ENCODE results near the gene RRP7A.
"Not testable (repeated sequence)": the region's sequence is repeated elsewhere in the genome, so short reads cannot be mapped to it uniquely, and the experiment has no call there.

The RRP7A gene

DNA sequence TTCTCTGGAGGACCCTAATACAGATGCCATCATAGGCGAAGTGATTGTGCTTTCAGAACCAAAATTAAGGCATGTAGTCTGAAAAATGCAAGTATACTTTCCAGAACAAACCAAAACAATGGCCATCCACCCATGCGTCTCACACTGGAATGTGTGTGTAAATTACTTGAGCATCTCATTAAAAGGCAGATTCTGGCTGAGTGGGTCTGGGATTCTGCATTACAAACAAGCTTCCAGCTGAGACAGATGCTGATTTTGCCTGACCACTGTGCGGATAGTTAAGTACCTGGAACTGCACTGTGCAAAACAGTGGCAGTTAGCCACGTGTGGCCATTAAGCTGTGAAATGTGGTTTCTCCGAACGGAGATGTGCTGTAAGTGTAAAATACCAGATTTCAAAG is 26.2 kb downstream of the RRP7A start:
- DNase-seq = no peak

- DNase-seq = no peak
These were observed 27.3 kb downstream of the RRP7A start for GRCh38 chr22:42492323-42492690.

- no peak for DNase-seq
These were observed 29.3 kb downstream of the RRP7A start for GRCh38 chr22:42490243-42490832.

GRCh38 chr22:42489000-42489399 is 30.6 kb downstream of the RRP7A start:
- DNase-seq = no peak

DNA sequence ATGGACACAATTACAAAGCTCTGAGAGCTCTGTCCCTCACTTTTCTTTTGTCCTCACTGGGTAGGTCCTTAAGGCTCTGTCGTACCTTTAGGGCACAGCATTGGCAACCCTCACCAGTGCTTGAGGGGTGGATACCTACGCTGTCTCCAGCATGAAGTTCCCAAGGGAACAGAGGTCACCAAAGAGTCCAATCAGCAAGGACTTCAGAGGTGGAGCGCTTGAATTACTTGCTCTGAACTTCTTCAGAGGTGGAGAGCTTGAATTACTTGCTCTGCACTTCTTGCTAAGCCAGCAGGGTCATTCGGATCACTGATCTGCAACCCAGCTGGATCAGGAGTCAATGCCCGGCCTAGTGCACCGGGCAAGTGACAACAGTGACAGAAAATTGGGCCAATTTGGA is 35.1 kb downstream of the RRP7A start:
- DNase-seq = no peak

- DNase-seq = not testable (repeated sequence)
These were observed 35.9 kb downstream of the RRP7A start for GRCh38 chr22:42483610-42484223.

DNA sequence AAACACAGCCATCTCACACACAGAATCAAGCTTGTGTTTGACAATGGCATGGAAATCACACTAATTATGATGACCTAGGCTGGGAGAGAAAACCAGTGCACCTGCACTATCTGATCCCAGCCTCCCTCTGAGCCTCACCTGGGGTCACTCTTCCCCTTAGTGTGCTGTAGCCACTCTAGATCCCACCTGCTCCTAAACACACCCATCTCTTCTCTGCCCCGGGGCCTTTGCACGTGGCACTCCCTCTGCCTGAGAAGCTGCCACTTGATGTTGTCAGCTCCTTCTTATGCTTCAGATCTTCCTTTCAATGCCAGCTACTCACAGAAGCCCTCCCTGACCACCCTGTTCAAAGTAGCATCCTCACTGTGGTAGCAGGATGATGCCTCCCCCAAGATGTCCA is 44.5 kb downstream of the RRP7A start:
- no peak for DNase-seq

GRCh38 chr22:42473484-42474193 is 46.0 kb downstream of the RRP7A start:
- DNase-seq = no peak

- DNase-seq = no peak
These were observed 46.9 kb downstream of the RRP7A start for GRCh38 chr22:42472671-42473070.

GRCh38 chr22:42471441-42471840 is 48.2 kb downstream of the RRP7A start:
- no peak for DNase-seq

- DNase-seq = no peak
These were observed 49.1 kb downstream of the RRP7A start for GRCh38 chr22:42470366-42471082.

DNA sequence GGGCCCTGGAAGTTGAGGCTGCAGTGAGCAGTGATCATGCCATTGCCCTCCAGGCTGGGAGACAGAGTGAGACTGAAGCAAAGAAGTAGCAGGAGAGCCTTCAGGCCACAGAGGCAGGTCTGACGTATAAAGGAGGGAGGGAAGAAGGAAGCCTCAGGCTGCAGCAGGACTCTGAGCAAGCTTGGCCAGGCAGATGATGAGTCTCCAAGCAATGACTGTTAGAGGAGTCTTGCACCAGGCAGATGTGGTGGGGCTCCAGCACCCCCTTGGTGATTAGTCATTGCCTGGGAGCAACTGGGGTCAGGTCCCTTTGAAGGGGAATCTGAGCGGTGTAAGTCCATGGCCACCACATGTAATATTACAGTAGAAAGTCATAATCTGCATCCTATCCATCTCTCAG is 50.8 kb downstream of the RRP7A start:
- DNase-seq = no peak

DNA sequence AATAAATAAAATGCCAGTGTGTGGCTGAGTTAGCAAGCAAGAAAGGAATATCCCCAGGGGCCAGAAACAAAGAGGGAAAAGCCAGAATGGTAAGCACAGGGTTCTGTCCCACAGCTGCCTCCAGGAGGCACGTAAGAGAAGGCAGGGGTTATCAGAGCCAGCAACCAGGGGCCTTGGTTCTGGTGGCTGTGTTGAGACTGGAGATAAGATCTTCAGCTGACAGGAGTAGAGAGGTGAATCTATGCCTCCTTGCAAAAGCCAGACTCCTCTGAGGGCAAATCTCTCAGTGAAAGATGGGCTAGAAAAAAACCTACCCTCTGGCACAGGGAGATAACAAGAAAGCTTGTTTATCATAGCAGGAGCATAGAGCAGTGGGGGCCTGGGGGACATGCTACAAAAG is 57.6 kb downstream of the RRP7A start:
- no peak for DNase-seq

- no peak for DNase-seq
These were observed 58.1 kb downstream of the RRP7A start for GRCh38 chr22:42461511-42461910.

Data from femur (tissue), 1 donor.